ENCODE data around the gene C11orf52.

- TF ChIP-seq BHLHE40 (IDR thresholded peaks at IDR 0.05; ENCODE audit: borderline replicate concordance) (no peak), ZNF384 (IDR thresholded peaks at IDR 0.05) (no peak), FOXM1 (IDR thresholded peaks at IDR 0.05; ENCODE audit: borderline replicate concordance) (no peak), FOXK2 (IDR thresholded peaks at IDR 0.05) (no peak), HDGF (IDR thresholded peaks at IDR 0.05; ENCODE audit: borderline replicate concordance) (no peak), NFRKB (IDR thresholded peaks at IDR 0.05) (no peak), ELF4 (IDR thresholded peaks at IDR 0.05) (no peak), TARDBP (IDR thresholded peaks at IDR 0.05) (no peak), LEF1 (IDR thresholded peaks at IDR 0.05; ENCODE audit: borderline replicate concordance) (no peak), PKNOX1 (IDR thresholded peaks at IDR 0.05) (no peak), ARNT (IDR thresholded peaks at IDR 0.05) (no peak), SP1 (IDR thresholded peaks at IDR 0.05) (no peak)
Measured at GRCh38 chr11:111967649-111968048, 48.9 kb downstream of the C11orf52 start.

All from HEK293T (cell line).